ENCODE results near the gene SLC4A9.
"Not testable (repeated sequence)": the region's sequence is repeated elsewhere in the genome, so short reads cannot be mapped to it uniquely, and the experiment has no call there.

The SLC4A9 gene

DNA sequence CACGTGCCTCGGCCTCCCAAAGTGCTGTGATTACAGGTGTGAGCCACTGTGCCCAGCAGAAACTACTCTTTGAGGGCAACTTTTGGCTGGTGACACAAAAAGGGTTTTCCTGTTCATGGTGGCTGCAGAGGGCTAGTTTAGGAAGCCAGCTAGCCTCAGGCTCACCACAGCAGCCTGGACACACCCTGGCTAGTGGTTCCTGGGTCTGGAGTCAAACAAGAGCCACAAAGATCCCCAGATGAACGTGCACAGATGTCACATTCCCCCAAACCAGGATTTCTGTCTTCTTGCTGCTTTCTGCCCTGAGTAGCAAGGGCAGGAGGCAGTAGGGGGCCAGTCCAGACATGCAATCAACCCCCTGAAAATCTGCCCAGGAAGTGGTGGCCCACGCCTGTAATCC, 20.4 kb upstream of the SLC4A9 start:
- no peak for DNase-seq

DNA sequence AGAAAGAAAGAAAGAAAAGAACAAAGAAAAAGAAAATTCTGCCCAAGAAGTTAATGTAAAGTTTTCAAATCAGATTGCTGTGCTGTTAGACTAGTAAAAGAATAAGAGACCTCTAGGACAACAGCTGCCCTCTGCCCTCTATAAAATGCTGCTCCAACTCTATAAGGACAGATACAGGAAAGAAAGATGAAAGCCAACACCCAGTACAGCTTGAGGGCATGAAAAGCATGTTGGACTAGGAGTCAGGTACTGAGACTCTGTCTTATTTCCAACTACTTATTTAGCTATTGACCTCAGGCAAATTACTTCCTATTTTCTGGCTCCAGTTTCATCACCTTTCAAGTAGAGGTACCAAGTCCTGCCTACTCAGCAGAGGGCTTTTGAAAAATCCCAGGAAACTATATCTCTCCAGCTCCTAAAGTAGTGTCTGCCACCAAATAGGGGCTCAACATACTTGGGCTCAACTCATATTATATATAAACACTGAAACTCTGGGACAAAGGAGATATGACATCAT, 19.3 kb upstream of the SLC4A9 start:
- no peak for DNase-seq

DNA sequence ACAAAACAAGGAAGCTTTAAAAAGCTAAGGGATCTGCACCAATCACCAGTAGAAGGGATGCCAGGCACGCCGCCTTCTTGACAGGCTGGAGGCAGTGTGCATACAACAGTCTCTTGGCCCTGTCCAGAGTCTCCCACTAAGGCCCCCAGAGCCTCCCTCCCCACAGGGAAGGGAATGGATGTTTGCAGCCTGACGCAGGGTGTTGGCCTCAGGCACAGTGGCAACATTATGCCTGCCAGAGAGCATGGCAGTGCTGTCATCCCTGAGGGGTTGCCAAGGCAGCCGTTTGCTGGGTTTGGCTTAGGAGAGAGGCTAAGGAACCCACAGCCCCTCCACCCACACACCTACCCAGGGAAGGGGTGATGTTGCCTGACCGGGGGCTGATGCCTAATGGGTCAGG, 18.4 kb upstream of the SLC4A9 start:
- DNase-seq, result no peak

DNA sequence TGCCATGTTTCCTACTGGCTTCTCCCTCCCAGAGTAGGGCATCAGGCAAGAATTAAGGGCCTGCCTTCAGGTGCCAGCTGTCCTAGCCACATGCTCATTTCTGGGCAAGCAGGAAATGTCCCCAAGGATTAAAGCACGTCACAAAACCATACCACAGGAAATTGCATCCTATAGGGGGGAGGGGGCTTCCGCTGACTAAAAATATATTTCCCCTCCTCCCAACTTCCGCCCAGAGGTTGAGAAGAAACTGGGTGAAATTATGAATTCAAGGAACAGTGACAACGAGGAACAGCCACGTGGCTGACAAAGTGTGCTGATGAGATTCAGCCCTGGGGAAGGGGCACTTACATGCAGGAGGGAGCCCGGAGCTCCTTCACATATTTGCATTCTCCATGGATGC, 17.7 kb upstream of the SLC4A9 start:
- no peak for DNase-seq

DNA sequence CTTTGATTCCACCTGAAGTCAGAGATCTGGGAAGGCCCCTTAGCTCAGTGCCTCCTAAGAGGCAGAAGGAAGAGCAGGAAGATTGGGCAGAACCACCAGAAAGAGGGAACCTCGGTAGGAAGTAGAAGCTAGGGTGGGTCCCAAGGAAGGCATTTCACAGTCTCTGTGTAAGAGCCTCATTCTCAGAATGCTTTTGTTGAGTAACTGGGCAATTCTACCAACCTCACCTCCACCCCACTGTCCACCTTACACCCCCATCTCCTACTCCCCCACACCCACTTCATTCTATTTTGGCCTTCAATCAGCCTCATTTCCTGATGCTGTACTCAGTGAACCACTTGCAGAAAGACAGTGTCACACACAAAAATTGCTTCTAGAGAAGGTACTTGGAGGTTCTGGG, 17.1 kb upstream of the SLC4A9 start:
- DNase-seq, result no peak

DNA sequence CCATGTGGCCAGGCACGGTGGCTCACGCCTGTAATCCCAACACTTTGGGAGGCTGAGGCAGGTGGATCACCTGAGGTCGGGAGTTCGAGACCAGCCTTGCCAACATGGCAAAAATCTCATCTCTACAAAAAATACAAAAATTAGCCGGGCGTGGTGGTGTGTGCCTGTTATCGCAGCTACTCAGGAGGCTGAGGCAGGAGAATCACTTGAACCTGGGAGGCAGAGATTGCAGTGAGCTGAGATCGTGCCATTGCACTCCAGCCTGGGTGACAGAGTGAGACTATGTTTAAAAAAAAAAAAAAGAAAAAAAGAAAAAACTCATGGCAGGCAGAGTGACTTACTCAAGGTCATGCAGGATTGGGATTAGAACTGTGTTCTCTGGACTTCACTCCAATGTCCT, 16.1 kb upstream of the SLC4A9 start:
- DNase-seq, result not testable (repeated sequence)

DNA sequence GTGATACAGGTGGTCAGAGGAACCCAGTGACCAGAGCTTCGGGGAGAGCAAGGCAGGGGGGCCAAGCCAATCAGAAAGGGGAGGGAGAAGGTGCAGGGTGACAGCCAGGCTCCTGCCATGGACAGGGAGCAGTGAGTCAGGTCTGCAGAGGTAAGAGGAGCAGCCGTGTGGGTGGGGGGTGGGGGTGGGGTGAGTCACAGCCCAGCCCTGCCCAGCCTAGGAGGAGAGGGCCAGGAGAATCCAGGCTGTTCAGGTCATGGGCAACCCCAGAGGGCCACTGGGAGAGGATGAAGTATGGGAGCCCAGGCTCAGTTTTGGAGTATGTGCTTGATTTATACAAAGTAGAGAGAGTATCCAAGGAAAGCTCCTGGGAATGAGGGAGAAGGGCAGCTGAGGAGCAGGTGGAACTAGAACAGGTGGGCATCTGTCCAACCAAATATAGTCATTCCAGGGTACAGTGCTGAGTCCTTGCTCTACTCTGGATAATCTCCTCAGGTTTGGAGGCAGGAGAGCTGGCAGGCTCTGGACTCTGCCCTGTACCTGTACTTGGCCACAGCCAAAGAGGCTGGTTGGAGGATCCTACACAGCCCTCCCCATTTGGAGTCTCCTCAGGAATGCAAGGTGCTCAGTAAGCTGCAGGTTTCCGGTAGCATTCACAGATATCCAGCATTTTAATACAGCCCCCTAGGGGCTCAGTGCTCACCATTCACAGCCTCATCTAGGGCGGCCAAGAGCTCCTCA, 15.1 kb upstream of the SLC4A9 start:
- no peak for DNase-seq

DNA sequence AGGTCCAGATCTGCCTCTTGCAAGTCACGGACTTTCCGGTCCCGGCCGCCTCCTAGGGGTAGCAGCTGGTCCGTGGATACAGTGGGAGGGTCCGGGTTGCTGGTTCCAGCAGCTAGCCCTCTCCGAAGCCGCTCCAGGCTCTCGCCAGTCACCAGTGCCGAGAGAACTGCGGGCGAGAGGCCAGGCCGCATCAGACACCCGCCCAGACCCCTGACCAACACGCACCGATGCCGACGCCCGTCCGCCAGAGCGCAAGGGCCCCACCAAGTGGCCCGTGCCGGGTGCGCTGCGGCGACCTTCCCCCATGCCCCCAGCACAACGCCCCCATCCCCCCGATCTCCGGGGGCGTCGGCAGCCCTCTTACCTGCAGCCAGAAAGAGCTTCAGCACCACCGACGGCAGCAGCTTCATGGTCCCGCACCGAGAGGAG, 14.1 kb upstream of the SLC4A9 start:
- peak; percentile 41 for DNase-seq

DNA sequence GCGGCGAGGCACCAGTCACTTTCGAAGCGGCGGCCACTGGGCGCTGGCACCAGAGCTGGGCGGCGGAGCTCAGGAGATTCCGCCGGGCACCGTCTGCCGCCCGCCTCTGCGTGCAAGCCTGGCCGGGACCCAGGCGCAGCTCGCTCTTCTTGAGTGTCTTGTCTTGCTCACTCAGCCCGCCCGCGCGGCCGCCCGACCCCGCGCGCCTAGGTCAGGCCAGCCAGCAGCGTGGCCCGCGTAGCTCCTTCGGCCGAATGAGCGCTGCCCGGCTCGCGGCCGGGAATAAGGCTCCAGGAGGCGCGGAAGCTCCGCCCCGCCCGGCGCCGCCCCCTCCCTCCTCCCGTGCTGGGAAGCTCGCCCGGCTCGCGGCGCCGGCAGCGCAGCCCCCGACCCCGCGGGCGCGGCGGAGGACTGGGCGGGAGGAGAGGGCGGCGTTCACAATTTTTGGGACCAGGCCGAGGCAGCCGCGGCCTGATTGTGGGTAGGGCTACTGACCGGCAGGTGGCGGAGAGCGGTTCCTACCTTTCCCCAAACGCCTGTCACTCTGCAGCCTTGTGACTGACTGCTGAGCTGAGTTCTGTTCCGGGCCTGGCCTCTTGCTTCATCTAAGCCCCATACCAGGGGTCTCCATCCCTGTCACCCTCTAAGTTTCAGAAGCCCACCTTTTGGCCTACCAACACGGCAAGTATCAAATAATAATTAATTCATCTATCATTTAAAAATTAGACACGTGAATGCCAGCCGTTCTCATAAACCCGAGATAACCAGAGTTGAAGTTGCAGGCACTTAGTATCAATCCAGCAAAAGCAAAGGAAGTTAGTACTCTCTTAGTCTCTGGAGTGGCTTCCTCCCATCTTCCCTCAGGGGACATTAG, 13.4 kb upstream of the SLC4A9 start, which contains the start of gene HBEGF:
TSS of gene HBEGF (minus strand) at position 256 of the 874 bp plus-strand sequence. CDS start 275 bp downstream, outside the sequence.
- peak; percentile 70 for DNase-seq

DNA sequence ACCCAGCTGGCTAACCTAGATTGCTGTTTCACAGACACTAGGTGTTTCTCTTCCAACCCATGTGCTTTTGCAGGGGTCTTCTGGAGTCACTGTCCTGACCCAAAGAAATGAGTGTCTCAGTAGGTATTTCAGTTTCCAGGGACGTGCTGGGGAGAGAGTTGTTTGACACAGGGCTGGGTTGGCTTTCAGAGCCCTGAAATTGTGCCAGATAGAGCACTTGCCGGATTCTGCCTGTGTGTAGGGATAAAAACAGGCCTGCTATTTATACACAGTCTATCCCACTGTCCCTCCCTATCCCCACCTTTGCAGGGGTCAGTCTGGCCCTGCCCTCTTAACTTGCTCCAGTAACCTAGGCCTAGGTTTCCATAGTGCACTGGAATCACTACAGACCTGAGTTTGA, 12.6 kb upstream of the SLC4A9 start:
- no peak for DNase-seq

DNA sequence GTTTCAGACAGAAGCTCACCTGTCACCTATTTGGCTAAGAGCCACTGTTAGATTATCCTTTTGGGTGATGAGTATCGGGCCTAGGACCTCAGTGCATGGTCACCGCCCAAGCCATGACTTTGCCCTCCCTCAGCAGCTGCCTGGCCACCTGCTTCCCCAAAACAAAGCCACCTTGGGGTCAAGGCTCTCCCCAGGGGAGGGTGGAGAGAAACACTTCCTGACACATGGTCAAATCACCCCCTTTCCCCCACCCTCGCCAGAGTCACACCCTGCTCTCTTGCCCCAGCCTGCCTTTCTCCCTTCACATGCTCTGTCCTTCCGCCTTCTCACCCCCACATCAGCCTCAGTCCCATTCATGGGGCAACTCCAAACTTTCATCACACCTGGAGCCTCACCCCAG, 11.9 kb upstream of the SLC4A9 start:
- DNase-seq, result no peak

DNA sequence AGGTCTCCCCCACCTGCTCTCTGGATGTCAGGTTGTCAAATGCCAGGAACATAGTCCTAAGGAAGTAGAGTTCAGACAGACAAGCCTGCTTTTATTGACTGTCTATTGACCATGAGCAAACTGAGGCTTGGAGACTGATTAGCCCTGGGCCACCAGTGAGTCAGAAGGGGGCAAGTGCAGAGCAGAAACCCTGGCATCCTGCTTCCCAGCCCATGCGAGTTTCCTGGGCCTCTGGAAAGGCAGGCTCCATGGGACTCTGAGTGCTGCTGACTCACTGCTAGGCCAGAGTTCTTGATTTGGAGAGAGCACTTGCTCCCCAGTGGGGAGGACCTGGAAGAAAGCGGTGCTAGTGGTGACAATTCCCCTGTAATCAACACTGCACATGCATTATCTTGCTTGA, 10.8 kb upstream of the SLC4A9 start:
- DNase-seq, result peak; percentile 37

DNA sequence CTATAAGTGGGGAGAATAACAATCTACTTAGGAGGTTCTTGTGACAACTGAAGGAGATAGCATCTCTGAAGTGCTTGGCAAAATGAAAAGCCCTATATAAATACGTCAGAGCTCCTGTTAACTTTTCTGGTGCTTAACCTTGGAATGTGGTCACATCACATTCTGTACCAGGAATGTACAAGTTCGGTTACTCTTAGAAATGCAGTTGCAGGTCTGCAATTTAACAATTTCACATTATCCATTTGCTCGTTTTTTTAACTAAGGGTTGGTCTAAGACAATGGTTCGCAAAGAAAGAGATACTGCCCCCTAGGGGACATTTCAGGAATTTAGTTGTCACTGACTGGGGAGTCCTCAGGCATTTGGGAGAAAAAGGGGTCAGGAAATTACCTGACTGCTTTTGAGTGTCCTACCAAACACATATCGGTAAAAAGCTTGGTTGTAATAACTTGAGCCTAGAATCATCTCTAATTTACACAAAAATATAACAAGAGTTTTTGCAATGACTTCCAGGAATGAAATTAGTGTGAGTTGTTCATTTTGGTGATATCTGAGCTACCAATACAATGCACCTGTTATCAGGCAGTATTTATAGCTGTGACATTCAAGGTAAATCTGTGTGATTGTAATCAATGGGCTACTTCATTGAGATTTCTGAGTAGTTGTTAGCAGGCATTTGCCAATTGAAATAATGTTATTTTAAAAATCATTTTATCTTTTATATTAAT, 8.2 kb upstream of the SLC4A9 start:
- peak; percentile 55 for DNase-seq

DNA sequence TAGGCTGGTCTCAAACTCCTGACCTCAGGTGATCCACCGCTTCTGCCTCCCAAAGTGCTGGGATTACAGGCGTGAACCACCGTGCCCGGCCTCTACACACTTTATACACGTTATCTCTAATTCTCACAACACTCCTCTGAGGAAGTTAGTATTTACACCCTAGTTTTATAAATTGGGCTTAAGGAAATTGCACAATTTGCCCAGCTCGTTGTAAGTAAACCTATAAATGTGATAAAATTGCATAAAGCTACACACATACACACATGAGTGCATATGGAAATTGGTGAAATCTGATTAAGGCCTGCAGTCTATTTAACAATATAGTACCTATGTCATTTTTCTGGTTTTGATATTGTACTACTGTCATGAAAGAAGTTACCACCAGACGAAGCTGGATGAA, 4.4 kb upstream of the SLC4A9 start:
- DNase-seq, result no peak

DNA sequence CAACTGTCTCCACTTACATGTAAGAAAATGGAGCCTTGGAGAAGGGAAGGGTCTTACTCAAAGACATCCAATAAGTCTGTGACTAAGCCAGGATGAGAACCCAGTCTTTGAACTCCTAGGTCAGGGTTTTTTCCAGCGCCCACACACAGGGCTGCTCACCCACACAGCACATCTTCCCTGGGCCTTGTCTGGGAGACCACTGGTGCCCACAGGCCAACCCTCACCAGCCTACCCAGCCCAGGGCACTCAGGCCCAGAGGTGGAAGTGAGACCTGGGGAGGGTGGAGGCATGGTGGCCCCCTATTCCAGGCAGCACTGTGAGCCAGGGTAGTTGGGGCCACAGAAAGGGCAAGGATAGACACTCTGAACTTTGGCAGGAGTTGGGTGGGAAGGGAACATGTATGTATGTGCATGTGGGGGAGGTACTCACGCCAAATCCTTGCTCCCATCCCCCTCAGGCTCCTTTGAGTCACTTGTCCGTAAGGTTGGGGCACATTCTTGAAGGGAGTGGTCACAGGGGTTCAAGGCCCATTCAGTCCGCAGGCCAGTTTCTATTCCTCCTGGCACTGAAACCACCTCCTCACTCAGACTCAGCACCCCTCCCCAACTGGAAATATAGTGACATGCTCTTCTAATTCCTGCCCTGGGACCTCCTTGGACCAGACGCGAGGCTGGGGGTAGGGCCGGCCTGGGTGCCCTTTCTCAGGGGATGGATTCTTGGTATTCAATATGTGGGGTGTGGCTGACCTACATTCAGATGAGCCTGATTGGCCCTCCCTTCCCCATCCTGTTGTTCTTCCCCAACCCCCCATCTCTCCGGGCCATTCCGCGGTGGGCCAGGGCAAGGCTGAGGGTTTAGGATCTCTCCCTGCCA, 2.9 kb upstream of the SLC4A9 start:
- DNase-seq, result no peak

DNA sequence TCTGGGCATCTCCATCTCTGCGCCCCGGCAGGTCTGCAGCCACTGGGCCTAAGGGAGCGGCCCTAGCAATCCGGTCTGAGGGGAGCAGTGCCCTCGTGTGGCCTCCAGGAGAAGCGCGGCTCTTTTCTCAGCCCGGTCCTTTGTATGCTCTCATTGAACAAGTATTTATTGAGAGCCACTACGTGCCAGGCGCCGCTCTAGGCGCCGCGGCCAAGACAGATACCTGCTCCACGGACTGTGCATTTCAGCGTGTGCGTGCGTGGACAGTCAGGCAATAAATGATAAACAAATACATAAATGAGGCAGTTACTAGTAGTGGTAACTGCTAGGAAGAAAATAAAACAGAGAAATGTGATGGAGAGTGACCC, 2.3 kb upstream of the SLC4A9 start:
- peak; percentile 82 for DNase-seq

DNA sequence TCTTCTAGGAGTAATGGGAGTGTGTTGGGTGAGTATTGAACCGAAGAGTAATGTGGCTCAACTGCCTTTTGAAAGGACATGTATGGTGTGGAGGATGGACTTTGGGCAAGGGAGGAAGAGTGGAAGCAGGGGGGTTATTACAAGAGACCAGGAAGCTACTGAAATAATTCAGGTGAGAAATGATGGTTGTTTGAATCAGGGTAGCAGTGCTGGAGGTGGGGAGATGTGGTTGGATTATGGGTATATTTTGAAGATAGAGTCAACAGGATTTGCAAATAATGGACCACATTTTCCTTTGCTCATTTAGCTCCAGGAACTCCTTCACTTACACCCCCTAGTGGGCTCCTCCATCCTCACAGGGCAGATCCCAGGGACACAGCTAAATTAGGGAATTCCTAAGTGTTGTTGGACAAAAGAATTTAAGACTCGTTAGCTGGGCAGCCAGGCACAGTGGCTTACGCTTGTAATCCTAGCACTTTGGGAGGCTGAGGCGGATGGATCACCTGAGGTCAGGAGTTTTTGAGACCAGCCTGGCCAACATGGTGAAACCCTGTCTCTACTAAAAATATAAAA, 1.2 kb upstream of the SLC4A9 start:
- DNase-seq, result peak; percentile 64

DNA sequence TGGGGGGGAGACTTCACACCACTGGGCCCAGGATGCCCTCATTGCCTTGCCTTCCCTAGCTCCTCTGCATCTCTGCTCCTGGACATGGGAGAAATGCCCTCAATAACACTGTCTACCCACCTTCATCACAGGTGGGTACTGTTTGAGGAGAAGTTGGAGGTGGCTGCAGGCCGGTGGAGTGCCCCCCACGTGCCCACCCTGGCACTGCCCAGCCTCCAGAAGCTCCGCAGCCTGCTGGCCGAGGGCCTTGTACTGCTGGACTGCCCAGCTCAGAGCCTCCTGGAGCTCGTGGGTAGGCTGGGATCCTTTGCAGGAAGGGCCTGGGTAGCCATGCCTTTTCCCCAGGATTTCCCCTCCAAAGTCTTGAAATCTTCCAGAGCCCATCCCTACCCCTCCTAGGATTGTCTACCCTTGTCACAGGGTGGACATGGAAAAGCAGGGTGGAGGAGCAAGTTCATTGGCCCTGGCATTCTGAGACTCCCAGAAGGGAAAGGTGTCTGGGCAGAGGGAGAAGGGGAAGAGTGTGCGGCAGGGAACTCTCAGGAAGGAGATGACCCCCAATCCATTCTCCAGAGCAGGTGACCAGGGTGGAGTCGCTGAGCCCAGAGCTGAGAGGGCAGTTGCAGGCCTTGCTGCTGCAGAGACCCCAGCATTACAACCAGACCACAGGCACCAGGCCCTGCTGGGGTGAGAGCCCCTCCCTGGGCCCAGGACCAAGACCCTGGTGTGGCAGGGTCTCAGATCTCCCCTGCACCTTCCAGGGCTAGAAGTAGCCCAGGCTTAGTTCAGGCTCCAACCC, 886 bp downstream of the SLC4A9 start:
- no peak for DNase-seq

DNA sequence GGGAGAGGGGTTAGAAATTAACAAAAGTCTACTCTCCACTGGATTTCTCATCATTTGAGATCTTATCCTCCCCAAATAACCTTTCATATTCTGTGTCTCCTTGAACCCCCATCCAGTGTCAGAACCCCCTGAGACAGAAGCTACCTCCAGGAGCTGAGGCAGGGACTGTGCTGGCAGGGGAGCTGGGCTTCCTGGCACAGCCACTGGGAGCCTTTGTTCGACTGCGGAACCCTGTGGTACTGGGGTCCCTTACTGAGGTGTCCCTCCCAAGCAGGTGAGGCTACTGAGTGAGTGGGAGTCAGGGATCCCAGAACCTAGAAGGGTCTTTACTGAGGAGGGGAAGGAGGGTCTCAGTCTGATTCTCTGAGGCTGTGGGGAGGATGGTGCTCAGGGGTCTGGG, 1.9 kb downstream of the SLC4A9 start:
- DNase-seq, result no peak

DNA sequence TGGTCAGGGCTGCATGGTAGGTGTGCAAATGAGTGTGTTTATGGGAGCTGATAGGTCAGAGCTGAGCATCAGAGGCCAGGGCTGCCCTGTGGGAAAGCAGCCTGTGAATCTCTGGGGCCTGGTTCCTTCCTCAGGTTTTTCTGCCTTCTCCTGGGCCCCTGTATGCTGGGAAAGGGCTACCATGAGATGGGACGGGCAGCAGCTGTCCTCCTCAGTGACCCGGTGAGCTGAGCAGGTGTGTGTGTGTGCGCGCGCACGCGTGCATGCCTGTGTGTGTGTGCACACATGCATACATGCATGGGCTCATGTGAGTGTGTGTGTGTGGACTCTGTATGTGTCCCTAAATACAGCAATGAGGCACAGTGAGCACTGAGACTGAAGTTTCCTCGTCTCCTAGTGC, 2.3 kb downstream of the SLC4A9 start:
- no peak for DNase-seq
